Epidermal melanocyte (primary cell): ENCODE measurements around the gene IGLL5.
"Not testable (repeated sequence)": the region's sequence is repeated elsewhere in the genome, so short reads cannot be mapped to it uniquely, and the experiment has no call there.

Source experiments
- DNase-seq: peaks from one replicate; pipeline ENCODE4 v3.0.0; 2011; ENCODE audit warnings: low spot score; ENCODE audit not compliant: insufficient read length

The IGLL5 gene

DNA sequence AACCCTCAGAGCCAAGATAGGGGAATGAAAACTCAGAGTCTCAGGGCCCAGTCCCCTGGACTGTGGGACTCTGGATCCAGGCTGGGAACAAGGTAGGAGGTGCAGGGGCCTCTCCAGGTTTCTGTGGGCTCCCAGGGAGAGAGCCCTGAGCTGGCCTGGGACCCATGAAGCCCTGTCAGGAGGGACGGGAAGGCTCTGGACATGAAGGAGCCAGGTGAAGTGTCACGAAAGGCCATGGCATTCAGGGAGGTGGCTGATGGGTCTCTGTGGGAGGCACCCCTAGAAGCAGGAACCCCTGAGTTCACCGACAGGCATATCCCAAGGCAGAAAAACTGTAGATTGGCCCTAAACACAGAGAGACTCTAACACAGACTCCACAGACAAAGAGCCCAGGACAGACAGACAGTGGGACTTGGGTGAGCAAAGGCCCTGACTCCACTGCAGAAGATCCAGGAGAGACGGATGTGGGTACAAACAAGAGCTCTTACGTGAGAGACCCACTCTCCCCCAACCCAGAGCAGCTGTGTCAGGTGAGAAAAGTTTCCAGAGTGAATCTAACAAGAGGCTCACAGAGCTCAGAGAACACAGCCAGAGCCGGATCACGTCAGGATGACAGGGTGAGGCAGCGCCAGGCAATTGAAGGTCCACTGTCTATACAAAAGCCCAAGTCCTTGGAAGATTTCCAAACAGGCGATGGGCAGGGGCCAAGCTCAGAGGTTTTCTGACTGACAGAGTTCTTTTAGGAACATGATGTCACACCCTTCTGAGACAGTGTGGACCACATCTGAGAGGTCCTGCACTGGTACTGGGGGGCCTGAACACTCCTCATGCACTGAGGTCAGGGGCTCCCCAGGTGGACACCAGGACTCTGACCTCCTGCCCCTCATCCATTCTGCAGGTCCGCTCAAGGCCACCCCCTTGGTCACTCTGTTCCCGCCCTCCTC, 27.4 kb downstream of the IGLL5 start:
- DNase-seq = no peak

GRCh38 chr22:22915670-22916035, 28.0 kb downstream of the IGLL5 start:
- DNase-seq = no peak

DNA sequence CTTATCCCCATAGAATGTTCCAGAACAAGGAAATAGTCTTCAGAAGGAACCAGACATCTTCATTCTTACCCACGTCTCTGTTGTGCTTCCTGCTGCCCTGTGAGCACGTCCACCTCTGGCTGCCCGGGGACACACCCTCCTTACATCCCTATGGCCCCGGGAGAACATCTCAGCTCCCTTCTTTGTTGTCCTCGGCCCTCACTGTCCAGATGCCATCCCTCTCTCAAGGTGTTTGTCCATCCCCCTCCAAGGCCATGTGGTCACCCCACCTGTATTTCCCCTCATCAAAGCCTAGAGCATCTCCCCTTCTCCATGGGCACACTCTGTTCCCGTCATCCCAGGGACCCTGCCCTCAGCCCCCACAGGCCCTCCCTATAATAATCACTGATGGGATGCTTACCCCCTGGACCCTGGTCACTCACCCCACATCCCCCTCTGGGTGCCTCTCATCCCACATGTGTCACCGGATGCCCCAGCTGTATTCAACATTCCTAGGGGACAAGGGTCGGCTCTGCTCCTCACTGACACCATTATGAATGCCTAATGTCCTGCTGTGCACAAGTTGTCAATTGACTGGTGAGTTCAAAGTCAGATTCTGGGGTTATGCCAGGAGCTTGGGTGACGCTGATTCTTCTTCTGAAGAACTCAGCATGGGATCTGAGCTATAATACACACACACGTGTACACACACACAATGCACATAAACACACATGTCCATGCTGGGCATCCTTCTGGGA, 28.8 kb downstream of the IGLL5 start:
- DNase-seq = no peak

GRCh38 chr22:22916952-22917290, 29.3 kb downstream of the IGLL5 start:
- DNase-seq = no peak

GRCh38 chr22:22917377-22917776, 29.8 kb downstream of the IGLL5 start:
- no peak for DNase-seq

DNA sequence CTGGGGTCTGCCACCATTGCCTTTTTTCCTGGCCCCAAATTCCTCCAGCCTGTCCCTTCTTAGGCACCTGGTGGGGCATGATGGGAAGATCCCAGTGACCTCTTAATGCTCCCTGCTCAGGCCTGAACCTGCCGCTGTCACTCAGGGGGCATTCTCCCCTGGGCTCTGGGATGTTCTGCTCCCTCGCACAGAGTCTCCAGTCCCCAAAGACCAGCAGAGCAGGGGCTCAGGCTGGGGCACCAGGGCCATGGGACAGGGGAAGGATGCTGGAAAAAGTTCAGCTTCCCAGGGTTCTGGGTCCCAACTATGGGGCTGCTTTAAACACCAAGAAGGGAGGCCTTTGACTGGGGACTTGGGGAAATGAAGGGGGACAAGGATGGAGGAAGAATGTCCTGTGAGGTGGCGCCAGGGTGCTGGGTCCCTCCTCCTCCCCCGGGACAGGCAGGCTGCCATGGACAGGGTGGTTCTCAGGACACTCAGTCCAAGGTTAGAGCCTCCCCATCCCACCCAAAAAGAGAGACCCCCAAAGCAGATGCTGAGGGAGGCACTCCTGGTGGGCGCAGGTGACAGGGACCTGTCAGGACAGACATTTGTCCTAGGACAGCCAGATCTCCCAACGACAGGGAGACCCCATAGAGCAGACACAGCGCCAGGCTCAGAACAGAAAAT, 30.8 kb downstream of the IGLL5 start:
- no peak for DNase-seq

DNA sequence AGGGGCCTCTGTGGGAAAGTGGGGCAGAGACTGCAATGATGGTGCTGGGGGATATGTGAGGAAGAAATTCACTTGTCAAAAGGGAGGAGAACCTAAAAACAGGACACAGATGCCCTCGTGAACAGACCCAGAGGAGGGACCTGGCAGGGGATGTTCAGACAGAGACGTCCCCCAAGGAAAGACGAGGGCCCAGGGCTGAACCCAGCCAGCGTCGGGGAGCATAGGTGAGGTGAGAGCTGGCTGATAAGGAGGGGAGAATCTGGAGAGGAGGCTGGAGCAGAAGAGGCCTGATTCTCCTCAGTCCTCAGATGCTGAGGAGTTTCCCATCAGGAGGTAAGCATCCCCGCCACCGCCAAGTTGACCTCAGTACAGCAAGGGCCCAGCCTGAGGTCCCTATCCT, 31.4 kb downstream of the IGLL5 start:
- DNase-seq = no peak

GRCh38 chr22:22920104-22920654, 32.6 kb downstream of the IGLL5 start:
- DNase-seq = no peak

- no peak for DNase-seq
These were observed 33.4 kb downstream of the IGLL5 start for GRCh38 chr22:22920910-22921550.

DNA sequence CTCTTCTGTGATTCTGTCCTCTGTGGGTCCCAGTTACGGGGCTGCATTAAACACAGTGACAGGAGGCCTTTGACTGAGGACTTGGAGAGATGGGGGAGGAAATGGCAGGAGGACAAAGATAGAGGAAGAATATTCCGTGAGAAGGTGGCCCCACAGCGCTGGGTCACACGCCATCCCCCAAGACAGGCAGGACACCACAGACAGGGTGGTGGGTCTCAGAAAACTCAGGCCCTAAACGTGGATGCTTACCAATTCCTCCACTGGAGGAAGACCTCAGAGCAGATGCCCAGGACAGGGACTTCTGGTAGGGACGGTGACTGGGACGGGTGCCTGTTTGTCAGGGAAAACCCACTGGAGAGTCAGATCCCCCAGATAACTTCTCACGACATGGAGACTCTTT, 34.0 kb downstream of the IGLL5 start:
- DNase-seq = no peak

- not testable (repeated sequence) for DNase-seq
These were observed 34.7 kb downstream of the IGLL5 start for GRCh38 chr22:22922092-22922953.

- no peak for DNase-seq
These were observed 35.3 kb downstream of the IGLL5 start for GRCh38 chr22:22922954-22923319.

GRCh38 chr22:22923379-22923778, 35.8 kb downstream of the IGLL5 start:
- no peak for DNase-seq

DNA sequence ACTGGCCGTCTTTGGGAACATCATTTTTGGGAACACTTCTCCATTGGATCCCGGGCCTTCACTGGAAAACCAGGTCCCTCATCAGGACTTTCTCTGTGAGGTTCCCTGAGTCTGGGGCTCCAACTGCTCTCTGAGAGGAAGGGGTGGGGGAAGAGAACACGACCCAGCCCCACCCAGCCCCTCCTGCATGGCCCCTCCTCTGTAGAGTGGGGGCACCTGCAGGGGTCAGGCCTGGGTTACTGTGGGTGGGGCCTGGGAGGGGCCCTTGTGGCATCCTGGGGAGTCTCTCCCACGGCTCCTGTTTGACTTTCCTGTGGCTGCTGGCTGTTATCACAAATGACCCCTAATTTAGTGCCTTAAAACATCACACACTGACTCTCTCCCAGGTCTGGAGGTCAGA, 36.3 kb downstream of the IGLL5 start:
- no peak for DNase-seq

- no peak for DNase-seq
These were observed 36.9 kb downstream of the IGLL5 start for GRCh38 chr22:22924369-22925145.

- DNase-seq = no peak
These were observed 37.7 kb downstream of the IGLL5 start for GRCh38 chr22:22925146-22925804.

- DNase-seq = no peak
These were observed 38.3 kb downstream of the IGLL5 start for GRCh38 chr22:22925805-22926369.

GRCh38 chr22:22926370-22927195, 39.0 kb downstream of the IGLL5 start:
- no peak for DNase-seq
